ENCODE data around the gene UPK2. TPM values are rescaled to one million over a fixed set of nuclear protein-coding genes. Genes with fewer than 3 reads are reported as not detected.
A peak's percentile ranks its signal among the peaks of the same experiment; 100 is the strongest.

UPK2 gene
- total RNA-seq, 1 experiment from 2014 or later, result 3.5 TPM

DNA sequence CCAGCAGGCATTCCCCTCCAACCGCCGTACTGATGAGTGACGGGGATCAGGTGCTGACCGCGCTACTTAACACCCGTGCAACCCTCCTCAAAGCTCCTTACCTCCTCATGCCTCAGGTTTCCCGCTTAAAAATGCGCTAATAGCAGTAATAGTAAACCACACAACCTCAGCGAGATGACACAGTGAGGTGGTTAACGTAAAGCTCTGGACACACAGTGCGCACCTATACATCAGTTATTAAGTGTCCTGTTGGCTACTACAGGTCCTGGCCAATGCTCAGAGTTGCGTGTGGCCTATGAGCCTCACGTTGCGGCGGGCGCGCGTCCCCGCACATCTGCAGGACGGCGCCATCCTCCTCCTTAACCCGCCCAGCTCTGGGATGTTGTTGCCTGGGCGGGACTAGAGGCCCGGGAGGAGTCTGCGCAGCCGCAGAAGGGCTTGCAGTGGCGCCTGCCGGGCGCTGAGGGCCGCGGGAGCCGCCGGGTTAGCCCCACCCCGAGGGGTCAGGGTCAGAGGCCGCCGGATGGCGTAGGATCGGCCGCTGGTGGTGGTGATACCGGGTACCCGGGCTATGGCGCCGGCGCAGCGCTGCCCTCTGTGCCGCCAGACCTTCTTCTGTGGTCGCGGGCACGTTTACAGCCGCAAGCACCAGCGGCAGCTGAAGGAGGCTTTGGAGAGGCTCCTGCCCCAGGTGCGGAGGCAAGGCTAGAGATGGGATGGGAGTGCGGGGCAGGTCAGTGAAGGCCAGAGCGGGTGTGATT is 41.7 kb downstream of the UPK2 start, which contains the start of gene CENATAC:
Gene CENATAC, plus strand, starts transcription at position 512 of the 761 bp plus-strand sequence. Its CDS starts 60 bp downstream, at position 572.
- Mint-ChIP-seq H3K9me3 (ENCODE audit: unreplicated experiment) (no peaks in the 10 kb centered on the region), H3K27me3 (ENCODE audit: insufficient read depth, unreplicated experiment) (no peaks in the 10 kb centered on the region), H3K4me3 (ENCODE audit: unreplicated experiment) (peak within 1 kb of the TSS; percentile 96), H3K27ac (ENCODE audit: unreplicated experiment) (peak within 1 kb of the TSS; percentile 94), H3K36me3 (ENCODE audit: insufficient read depth, unreplicated experiment) (peaks cover 53% of the 10 kb centered on the region), H3K4me1 (ENCODE audit: low read depth, unreplicated experiment) (peaks cover 24% of the 10 kb centered on the region)
- peak within 1 kb of the TSS; percentile 75 for H3K4me3 ChIP-seq (ENCODE audit: low read depth, low read length)
- ChIA-PET CTCF (interaction anchor here (1.0 to 1.2 kb wide), 3 partner anchors 45 to 351 kb away, joined by 3 read pairs; no protein-coding TSS in a partner anchor), POLR2A (interaction anchor here (0.5 to 2.6 kb wide), 18 partner anchors 17 to 376 kb away, joined by 3 to 24 read pairs (median 4); partner anchors contain the start of genes DDX6, DPAGT1, RPS25 and TRAPPC4)
- TF ChIP-seq, protein P1, sequence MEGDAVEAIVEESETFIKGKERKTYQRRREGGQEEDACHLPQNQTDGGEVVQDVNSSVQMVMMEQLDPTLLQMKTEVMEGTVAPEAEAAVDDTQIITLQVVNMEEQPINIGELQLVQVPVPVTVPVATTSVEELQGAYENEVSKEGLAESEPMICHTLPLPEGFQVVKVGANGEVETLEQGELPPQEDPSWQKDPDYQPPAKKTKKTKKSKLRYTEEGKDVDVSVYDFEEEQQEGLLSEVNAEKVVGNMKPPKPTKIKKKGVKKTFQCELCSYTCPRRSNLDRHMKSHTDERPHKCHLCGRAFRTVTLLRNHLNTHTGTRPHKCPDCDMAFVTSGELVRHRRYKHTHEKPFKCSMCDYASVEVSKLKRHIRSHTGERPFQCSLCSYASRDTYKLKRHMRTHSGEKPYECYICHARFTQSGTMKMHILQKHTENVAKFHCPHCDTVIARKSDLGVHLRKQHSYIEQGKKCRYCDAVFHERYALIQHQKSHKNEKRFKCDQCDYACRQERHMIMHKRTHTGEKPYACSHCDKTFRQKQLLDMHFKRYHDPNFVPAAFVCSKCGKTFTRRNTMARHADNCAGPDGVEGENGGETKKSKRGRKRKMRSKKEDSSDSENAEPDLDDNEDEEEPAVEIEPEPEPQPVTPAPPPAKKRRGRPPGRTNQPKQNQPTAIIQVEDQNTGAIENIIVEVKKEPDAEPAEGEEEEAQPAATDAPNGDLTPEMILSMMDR (IDR thresholded peaks at IDR 0.05; ENCODE audit: insufficient read depth in 1 of 2, low read depth in 1 of 2, low read length in 1 of 2, severe bottlenecking in 1 of 2, unreplicated experiment in 1 of 2), result peak in 1 of 2 experiments; percentile 11
- peak; percentile 98 to 100 for DNase-seq
- BruUV-seq (replicated peaks), result no TSS peak
- no peaks in the 10 kb centered on the region for H3K9me3 ChIP-seq
- H3K4me1 ChIP-seq, result peaks cover 17% of the 10 kb centered on the region
- no peaks in the 10 kb centered on the region for H3K27me3 ChIP-seq (replicated peaks; ENCODE audit: control insufficient read depth, insufficient read depth, low read length)
- H3K36me3 ChIP-seq (ENCODE audit: control insufficient read depth, insufficient read depth, low read length), result peaks cover 11% of the 10 kb centered on the region; the same call in 1 of the 2 replicates
- intact Hi-C loops (cut with micrococcal nuclease; ENCODE audit: unreplicated experiment), result loop anchor here (1.0 kb wide), 3 partner anchors 20 to 59 kb away; partner anchors contain the start of genes HYOU1, RPS25 and TRAPPC4

DNA sequence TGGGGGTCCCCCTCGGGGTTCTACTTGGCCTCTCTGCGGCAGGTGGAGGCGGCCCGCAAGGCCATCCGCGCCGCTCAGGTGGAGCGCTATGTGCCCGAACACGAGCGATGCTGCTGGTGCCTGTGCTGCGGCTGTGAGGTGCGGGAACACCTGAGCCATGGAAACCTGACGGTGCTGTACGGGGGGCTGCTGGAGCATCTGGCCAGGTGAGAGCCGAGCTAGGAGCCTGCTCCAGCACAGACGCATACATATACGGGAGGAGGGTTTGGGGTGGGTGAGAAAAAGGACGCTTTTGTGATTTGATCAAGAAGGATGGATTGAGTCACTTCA is 42.3 kb downstream of the UPK2 start:
- peak overlapping the region; percentile 75 for H3K4me3 ChIP-seq (ENCODE audit: low read depth, low read length)
- peak overlapping the region; percentile 94 for H3K27ac Mint-ChIP-seq (ENCODE audit: unreplicated experiment)
- no peak for DNase-seq
- no peaks in the 10 kb centered on the region for H3K27me3 ChIP-seq (replicated peaks; ENCODE audit: control insufficient read depth, insufficient read depth, low read length)
- H3K27me3 Mint-ChIP-seq (ENCODE audit: insufficient read depth, unreplicated experiment), result no peaks in the 10 kb centered on the region
- no peaks in the 10 kb centered on the region for H3K9me3 ChIP-seq
- peaks cover 24% of the 10 kb centered on the region for H3K4me1 Mint-ChIP-seq (ENCODE audit: low read depth, unreplicated experiment)
- peaks cover 59% of the 10 kb centered on the region for H3K36me3 Mint-ChIP-seq (ENCODE audit: insufficient read depth, unreplicated experiment)
- H3K9me3 Mint-ChIP-seq (ENCODE audit: unreplicated experiment), result no peaks in the 10 kb centered on the region
- ChIA-PET CTCF (interaction anchor here (0.7 to 1.1 kb wide), 4 partner anchors 57 to 309 kb away, joined by 3 to 5 read pairs (median 3); no protein-coding TSS in a partner anchor), POLR2A (interaction anchor here (0.5 to 2.6 kb wide), 13 partner anchors 12 to 123 kb away, joined by 3 to 24 read pairs (median 6); partner anchors contain the start of genes DPAGT1, RPS25, TRAPPC4 and VPS11)
- TF ChIP-seq, protein P1 (IDR thresholded peaks at IDR 0.05; ENCODE audit: insufficient read depth in 1 of 2, low read depth in 1 of 2, low read length in 1 of 2, severe bottlenecking in 1 of 2, unreplicated experiment in 1 of 2), result no peak
- BruUV-seq (replicated peaks), result no TSS peak
- intact Hi-C loops (cut with micrococcal nuclease; ENCODE audit: unreplicated experiment), result loop anchor here (1.0 kb wide), 3 partner anchors 20 to 59 kb away; partner anchors contain the start of genes HYOU1, RPS25 and TRAPPC4
- H3K36me3 ChIP-seq (ENCODE audit: control insufficient read depth, insufficient read depth, low read length), result peaks cover 15% of the 10 kb centered on the region
- peaks cover 17% of the 10 kb centered on the region for H3K4me1 ChIP-seq
- peak overlapping the region; percentile 96 for H3K4me3 Mint-ChIP-seq (ENCODE audit: unreplicated experiment)

DNA sequence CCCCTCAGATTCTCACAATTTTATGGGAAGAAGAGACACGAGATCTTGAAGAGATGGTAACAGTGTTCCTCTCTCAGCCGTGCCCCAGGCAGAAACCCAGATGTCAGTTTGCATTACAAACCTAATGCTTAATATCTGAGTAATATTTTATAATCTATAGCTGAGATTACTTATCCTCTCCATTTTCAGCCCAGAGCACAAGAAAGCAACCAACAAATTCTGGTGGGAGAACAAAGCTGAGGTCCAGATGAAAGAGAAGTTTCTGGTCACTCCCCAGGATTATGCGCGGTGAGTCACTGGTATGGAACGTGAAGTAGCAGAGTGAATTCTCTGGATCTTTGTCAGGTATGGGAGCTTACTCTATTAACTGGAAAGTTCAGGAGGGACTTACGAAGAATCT is 42.7 kb downstream of the UPK2 start:
- DNase-seq, result peak; percentile 86 to 87
- H3K4me3 Mint-ChIP-seq (ENCODE audit: unreplicated experiment), result peak overlapping the region; percentile 96
- H3K27me3 ChIP-seq (replicated peaks; ENCODE audit: control insufficient read depth, insufficient read depth, low read length), result no peaks in the 10 kb centered on the region
- peak overlapping the region; percentile 75 for H3K4me3 ChIP-seq (ENCODE audit: low read depth, low read length)
- no peaks in the 10 kb centered on the region for H3K9me3 ChIP-seq
- intact Hi-C loops (cut with micrococcal nuclease; ENCODE audit: unreplicated experiment), result loop anchor here (1.0 kb wide), 3 partner anchors 19 to 58 kb away; partner anchors contain the start of genes HYOU1, RPS25 and TRAPPC4
- TF ChIP-seq, protein P1 (IDR thresholded peaks at IDR 0.05; ENCODE audit: insufficient read depth in 1 of 2, low read depth in 1 of 2, low read length in 1 of 2, severe bottlenecking in 1 of 2, unreplicated experiment in 1 of 2), result no peak
- no peaks in the 10 kb centered on the region for H3K27me3 Mint-ChIP-seq (ENCODE audit: insufficient read depth, unreplicated experiment)
- ChIA-PET CTCF (interaction anchor here (0.7 to 1.0 kb wide), 3 partner anchors 57 to 309 kb away, joined by 3 to 5 read pairs (median 3); no protein-coding TSS in a partner anchor), POLR2A (interaction anchor here (0.5 to 2.6 kb wide), 13 partner anchors 11 to 563 kb away, joined by 3 to 24 read pairs (median 4); partner anchors contain the start of genes HMBS, RPS25 and TRAPPC4)
- H3K4me1 Mint-ChIP-seq (ENCODE audit: low read depth, unreplicated experiment), result peaks cover 24% of the 10 kb centered on the region
- peaks cover 15% of the 10 kb centered on the region for H3K36me3 ChIP-seq (ENCODE audit: control insufficient read depth, insufficient read depth, low read length)
- TSS peak; percentile 52 for BruUV-seq (replicated peaks)
- no peaks in the 10 kb centered on the region for H3K9me3 Mint-ChIP-seq (ENCODE audit: unreplicated experiment)
- peak overlapping the region; percentile 94 for H3K27ac Mint-ChIP-seq (ENCODE audit: unreplicated experiment)
- H3K36me3 Mint-ChIP-seq (ENCODE audit: insufficient read depth, unreplicated experiment), result peaks cover 63% of the 10 kb centered on the region
- peaks cover 17% of the 10 kb centered on the region for H3K4me1 ChIP-seq
